Natural killer cell (primary cell): ENCODE results near the gene BRCA2. TPM values are rescaled to one million over a fixed set of nuclear protein-coding genes. Genes with fewer than 3 reads are reported as not detected.
"Not testable (repeated sequence)": the region's sequence is repeated elsewhere in the genome, so short reads cannot be mapped to it uniquely, and the experiment has no call there.

Experiments used
- ATAC-seq, 3 donors: fragments of 150-1000 bp in 2 of 3; fragments of 200-7000 bp in 1 of 3; cut with Tn5 transposase; 1 replicate in 1 of 3; 2 replicates in 2 of 3; pipeline ENCODE4 v1.10.0; 2021; ENCODE audit warnings: mild to moderate bottlenecking in 2 of 3, moderate library complexity in 2 of 3
- DNase-seq, 2 donors: peaks; one replicate each; pipeline versions ENCODE4 v3.0.0 to v3.0.0-alpha.2; 2013 to 2021; ENCODE audit warnings: mixed read lengths in 1 of 2
- H3K27ac ChIP-seq: one replicate; pipeline ENCODE4 v1.5.1; 2013; ENCODE audit warnings: mild to moderate bottlenecking, low read length
- H3K27me3 ChIP-seq: one replicate; pipeline ENCODE4 v1.6.1; 2013; ENCODE audit warnings: low read length; ENCODE audit not compliant: control insufficient read depth, insufficient read depth
- H3K36me3 ChIP-seq: one replicate; pipeline ENCODE4 v1.6.1; 2013; ENCODE audit warnings: low read length; ENCODE audit not compliant: control insufficient read depth, insufficient read depth
- H3K4me1 ChIP-seq: one replicate; pipeline ENCODE4 v1.6.1; 2013; ENCODE audit warnings: low read length; ENCODE audit not compliant: control insufficient read depth, insufficient read depth
- H3K4me3 ChIP-seq: one replicate; pipeline ENCODE4 v1.5.1; 2013; ENCODE audit warnings: low read length
- H3K9me3 ChIP-seq: one replicate; pipeline ENCODE4 v1.6.1; 2013; ENCODE audit warnings: low read length; ENCODE audit not compliant: control insufficient read depth, insufficient read depth
- H3K27ac Mint-ChIP-seq, 2 donors: one replicate each; pipeline ENCODE4 v1.8.0; 2022; ENCODE audit warnings: mild to moderate bottlenecking in 2 of 2, mixed read lengths in 2 of 2, moderate library complexity in 1 of 2
- H3K27me3 Mint-ChIP-seq, 2 donors: one replicate each; pipeline ENCODE4 v1.8.0; 2022; ENCODE audit warnings: low read depth in 2 of 2, mixed read lengths in 2 of 2
- H3K36me3 Mint-ChIP-seq: one replicate; pipeline ENCODE4 v1.8.0; 2022; ENCODE audit warnings: mixed read lengths
- H3K4me1 Mint-ChIP-seq, 2 donors: one replicate each; pipeline ENCODE4 v1.8.0; 2022; ENCODE audit warnings: mixed read lengths in 2 of 2
- H3K4me3 Mint-ChIP-seq: one replicate; pipeline ENCODE4 v1.8.0; 2022; ENCODE audit warnings: mild to moderate bottlenecking, moderate library complexity, mixed read lengths
- H3K9me3 Mint-ChIP-seq, 2 donors: one replicate each; pipeline ENCODE4 v1.8.0; 2022; ENCODE audit warnings: mixed read lengths in 2 of 2
- WGBS: methylation state at CpG from one replicate; pipeline ENCODE4 v1.1.7; 2013; ENCODE audit warnings: missing lambda C conversion rate; ENCODE audit not compliant: insufficient coverage; 5-methylcytosine and 5-hydroxymethylcytosine counted together
- intact Hi-C: fragments of 100-400 bp; cut with micrococcal nuclease; formaldehyde crosslinking; loops from one replicate; pipeline ENCODE4 v1.14.2; 2022
- total RNA-seq, 4 donors: library from RNA; stranded (reverse); fragments of 120-200 nt in 1 of 4; gene quantifications; one replicate each; pipeline versions ENCODE4 v1.2.3 to v1.2.4, GENCODE V29; 2013 to 2022
- TF ChIP-seq, protein P1 (sequence below): fragments of 200-600 bp; IDR thresholded peaks from one replicate; pipeline ENCODE4 v1.8.0; 2022; ENCODE audit warnings: antibody characterized with exemption

Gene BRCA2
- total RNA-seq, 3 donors from 2014 or later (not counting 1 experiment from before 2014, with no cell fraction given) = 3.6 to 4.3 (median 3.6) TPM

DNA sequence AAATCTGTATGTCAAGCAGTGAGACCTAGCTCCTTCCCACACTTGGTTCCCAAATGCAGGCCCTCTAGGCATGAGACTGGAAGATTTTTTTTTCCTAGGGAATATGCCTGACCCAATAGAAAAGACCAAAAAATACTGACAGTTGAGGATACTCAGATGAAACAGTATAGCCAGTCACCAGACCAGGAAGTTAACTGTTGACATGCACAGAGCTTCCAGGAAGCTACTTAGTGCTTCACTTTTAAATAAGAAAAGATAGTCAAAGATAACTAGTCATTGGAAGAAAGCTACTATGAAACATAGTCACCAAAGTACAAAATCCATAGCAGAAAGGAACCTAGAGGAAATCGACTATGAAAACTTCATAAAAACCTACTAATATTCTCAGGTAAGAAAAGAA lies 32.3 kb downstream of the BRCA2 start:
- H3K36me3 Mint-ChIP-seq = no peaks in the 10 kb centered on the region
- H3K4me1 Mint-ChIP-seq = peaks cover 7% of the 10 kb centered on the region in 2 donors
- no peak for DNase-seq
- no peak for ATAC-seq
- no peaks in the 10 kb centered on the region for H3K36me3 ChIP-seq
- H3K4me3 ChIP-seq = no peak overlapping the region
- peaks cover 8% of the 10 kb centered on the region for H3K4me1 ChIP-seq
- H3K27ac Mint-ChIP-seq = no peak overlapping the region
- intact Hi-C loops = no loop called here
- no peaks in the 10 kb centered on the region for H3K9me3 ChIP-seq
- H3K9me3 Mint-ChIP-seq = no peaks in the 10 kb centered on the region
- H3K4me3 Mint-ChIP-seq = no peak overlapping the region
- H3K27me3 Mint-ChIP-seq = no peaks in the 10 kb centered on the region
- H3K27ac ChIP-seq = no peak overlapping the region
- WGBS = no CpG with 5 or more reads among the region's 1 CpG
- no peaks in the 10 kb centered on the region for H3K27me3 ChIP-seq
- TF ChIP-seq, protein P1, sequence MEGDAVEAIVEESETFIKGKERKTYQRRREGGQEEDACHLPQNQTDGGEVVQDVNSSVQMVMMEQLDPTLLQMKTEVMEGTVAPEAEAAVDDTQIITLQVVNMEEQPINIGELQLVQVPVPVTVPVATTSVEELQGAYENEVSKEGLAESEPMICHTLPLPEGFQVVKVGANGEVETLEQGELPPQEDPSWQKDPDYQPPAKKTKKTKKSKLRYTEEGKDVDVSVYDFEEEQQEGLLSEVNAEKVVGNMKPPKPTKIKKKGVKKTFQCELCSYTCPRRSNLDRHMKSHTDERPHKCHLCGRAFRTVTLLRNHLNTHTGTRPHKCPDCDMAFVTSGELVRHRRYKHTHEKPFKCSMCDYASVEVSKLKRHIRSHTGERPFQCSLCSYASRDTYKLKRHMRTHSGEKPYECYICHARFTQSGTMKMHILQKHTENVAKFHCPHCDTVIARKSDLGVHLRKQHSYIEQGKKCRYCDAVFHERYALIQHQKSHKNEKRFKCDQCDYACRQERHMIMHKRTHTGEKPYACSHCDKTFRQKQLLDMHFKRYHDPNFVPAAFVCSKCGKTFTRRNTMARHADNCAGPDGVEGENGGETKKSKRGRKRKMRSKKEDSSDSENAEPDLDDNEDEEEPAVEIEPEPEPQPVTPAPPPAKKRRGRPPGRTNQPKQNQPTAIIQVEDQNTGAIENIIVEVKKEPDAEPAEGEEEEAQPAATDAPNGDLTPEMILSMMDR = no peak

DNA sequence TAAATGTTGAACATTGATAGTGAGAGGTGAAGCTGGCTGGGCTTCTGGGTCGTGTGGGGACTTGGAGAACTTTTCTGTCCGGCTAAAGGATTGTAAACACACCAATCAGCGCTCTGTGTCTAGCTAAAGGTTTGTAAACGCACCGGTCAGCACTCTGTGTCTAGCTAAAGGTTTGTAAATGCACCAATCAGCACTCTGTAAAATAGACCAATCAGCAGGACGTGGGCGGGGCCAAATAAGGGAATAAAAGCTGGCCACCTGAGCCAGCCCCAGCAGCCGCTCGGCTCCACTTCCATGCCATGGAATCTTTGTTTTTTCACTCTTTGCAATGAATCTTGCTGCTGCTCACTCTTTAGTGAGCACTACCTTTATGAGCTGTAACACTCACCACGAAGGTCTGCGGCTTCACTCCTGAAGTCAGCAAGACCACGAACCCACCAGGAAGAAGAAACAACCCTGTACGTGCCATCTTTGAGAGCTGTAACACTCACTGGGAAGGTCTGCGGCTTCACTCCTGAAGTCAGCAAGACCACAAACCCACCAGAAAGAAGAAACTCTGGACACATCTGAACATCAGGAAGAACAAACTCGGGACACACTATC lies 35.6 kb downstream of the BRCA2 start:
- H3K9me3 Mint-ChIP-seq, H3K4me1 ChIP-seq, H3K27me3 Mint-ChIP-seq, H3K9me3 ChIP-seq, H3K36me3 ChIP-seq, intact Hi-C loops, H3K36me3 Mint-ChIP-seq, DNase-seq, H3K27me3 ChIP-seq, H3K27ac ChIP-seq, H3K4me1 Mint-ChIP-seq, H3K4me3 ChIP-seq: not testable (repeated sequence)
- peak overlapping the region in 1 of 2 donors; percentile 54 for H3K27ac Mint-ChIP-seq
- H3K4me3 Mint-ChIP-seq = peak overlapping the region; percentile 1
- peak in 2 of 3 donors; percentile 21 to 55 for ATAC-seq
- WGBS = 76% methylated on average over 15 of the region's 15 CpGs

DNA sequence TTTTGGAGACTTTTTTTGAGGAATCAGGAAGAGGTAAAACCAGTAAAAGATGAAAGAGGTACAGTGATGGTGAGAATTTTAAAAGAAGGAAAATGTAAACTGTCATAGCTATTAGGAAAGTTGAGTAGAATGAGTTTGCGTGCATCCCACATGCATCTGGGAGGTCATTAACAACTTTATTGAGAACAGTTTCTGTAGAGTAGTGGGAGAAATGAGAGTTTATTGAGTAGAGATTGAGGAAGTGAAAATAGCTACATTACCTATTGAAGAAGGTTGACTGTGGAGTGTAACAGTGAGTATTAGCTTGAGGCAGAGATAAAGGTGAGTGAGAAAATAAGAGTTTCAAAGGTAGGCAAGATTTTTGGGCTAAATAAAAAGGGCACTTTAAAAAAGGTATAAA lies 38.7 kb downstream of the BRCA2 start:
- Histone ChIP-seq H3K4me3 (no peak overlapping the region), H3K9me3 (no peaks in the 10 kb centered on the region), H3K27me3 (no peaks in the 10 kb centered on the region), H3K27ac (no peak overlapping the region), H3K4me1 (peaks cover 8% of the 10 kb centered on the region), H3K36me3 (no peaks in the 10 kb centered on the region)
- H3K4me1 Mint-ChIP-seq = peaks cover 7% of the 10 kb centered on the region in 2 donors
- TF ChIP-seq, protein P1 = no peak
- no peak overlapping the region for H3K27ac Mint-ChIP-seq
- no peaks in the 10 kb centered on the region for H3K9me3 Mint-ChIP-seq
- H3K36me3 Mint-ChIP-seq = no peaks in the 10 kb centered on the region
- intact Hi-C loops = no loop called here
- WGBS = 100% methylated on average over 1 of the region's 1 CpG
- DNase-seq = no peak
- no peaks in the 10 kb centered on the region for H3K27me3 Mint-ChIP-seq
- H3K4me3 Mint-ChIP-seq = no peak overlapping the region
- no peak for ATAC-seq

DNA sequence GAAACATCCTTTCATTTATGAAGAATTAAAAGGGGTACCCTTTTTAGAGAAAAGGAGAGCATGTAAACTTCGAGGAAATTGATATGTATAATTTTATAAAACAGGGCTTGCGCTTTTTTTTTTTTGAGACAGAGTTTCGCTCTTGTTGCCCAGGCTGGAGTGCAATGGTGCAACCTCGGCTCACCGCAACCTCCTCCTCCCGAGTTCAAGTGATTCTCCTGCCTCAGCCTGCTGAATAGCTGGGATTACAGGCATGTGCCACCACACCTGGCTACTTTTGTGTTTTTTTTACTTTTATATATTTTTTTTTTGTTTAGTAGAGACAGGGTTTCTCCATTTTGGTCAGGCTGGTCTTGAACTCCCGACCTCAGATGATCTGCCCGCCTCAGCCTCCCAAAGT lies 40.6 kb downstream of the BRCA2 start:
- H3K36me3 ChIP-seq, DNase-seq, H3K27ac ChIP-seq, H3K36me3 Mint-ChIP-seq, H3K4me1 Mint-ChIP-seq, H3K27ac Mint-ChIP-seq, H3K4me3 ChIP-seq, H3K9me3 Mint-ChIP-seq, H3K4me1 ChIP-seq, intact Hi-C loops, H3K9me3 ChIP-seq, H3K4me3 Mint-ChIP-seq, ATAC-seq, H3K27me3 Mint-ChIP-seq, H3K27me3 ChIP-seq: not testable (repeated sequence)
- WGBS = 100% methylated on average over 8 of the region's 8 CpGs
